Smooth muscle cell (in vitro differentiated cells): ENCODE data around the gene SFT2D1. TPM values are rescaled to one million over a fixed set of nuclear protein-coding genes. Genes with fewer than 3 reads are reported as not detected.

ENCODE experiments used
- DNase-seq: peaks from one replicate; lab custom pipeline; 2025; ENCODE audit not compliant: unreplicated experiment; lab: John Stamatoyannopoulos, UW
- H2AFZ ChIP-seq: fragments of 200-600 bp; sonication (generic); 2 replicates; pipeline ENCODE4 v1.6.0; 2016; ENCODE audit warnings: antibody characterized with exemption, low read depth, mild to moderate bottlenecking
- H3F3A ChIP-seq: fragments of 200-600 bp; sonication (generic); 2 replicates; pipeline ENCODE4 v1.6.0; 2017; ENCODE audit warnings: antibody characterized with exemption, low read depth
- H3K27ac ChIP-seq: fragments of 200-600 bp; sonication (generic); 2 replicates; pipeline ENCODE4 v1.5.1; 2016; ENCODE audit warnings: low read depth, mild to moderate bottlenecking
- H3K27me3 ChIP-seq: fragments of 200-600 bp; sonication (generic); 2 replicates; pipeline ENCODE4 v1.6.1; 2016; ENCODE audit warnings: low read depth, mild to moderate bottlenecking
- H3K36me3 ChIP-seq: fragments of 200-600 bp; sonication (generic); 2 replicates; pipeline ENCODE4 v1.5.1; 2016; ENCODE audit warnings: low read depth
- H3K4me1 ChIP-seq: fragments of 200-600 bp; sonication (generic); 2 replicates; pipeline ENCODE4 v1.5.1; 2016; ENCODE audit warnings: low read depth
- H3K4me2 ChIP-seq: fragments of 200-600 bp; sonication (generic); 2 replicates; pipeline ENCODE4 v1.6.0; 2016; ENCODE audit warnings: mild to moderate bottlenecking
- H3K4me3 ChIP-seq: fragments of 200-600 bp; sonication (generic); 2 replicates; pipeline ENCODE4 v1.5.1; 2016; ENCODE audit warnings: mild to moderate bottlenecking
- H3K79me2 ChIP-seq: fragments of 200-600 bp; sonication (generic); 2 replicates; pipeline ENCODE4 v1.6.0; 2016; ENCODE audit warnings: low read depth, mild to moderate bottlenecking
- H3K9ac ChIP-seq: fragments of 200-600 bp; sonication (generic); 2 replicates; pipeline ENCODE4 v1.6.0; 2016; ENCODE audit warnings: low read depth
- H3K9me3 ChIP-seq: fragments of 200-600 bp; sonication (generic); replicated peaks from 2 replicates; pipeline ENCODE4 v1.5.1; 2016; ENCODE audit warnings: low read depth
- H4K20me1 ChIP-seq: fragments of 200-600 bp; sonication (generic); 2 replicates; pipeline ENCODE4 v1.6.0; 2016; ENCODE audit warnings: low read depth
- WGBS: methylation state at CpG from one replicate; pipeline ENCODE4 v1.1.7; 2016; ENCODE audit warnings: low lambda C conversion rate; 5-methylcytosine and 5-hydroxymethylcytosine counted together
- polyA plus RNA-seq: library from polyadenylated mRNA; unstranded; fragments of >200 nt; fragmentation: Nextera tagmentation; extraction: Ambion mirVana; gene quantifications from 2 replicates; pipeline ENCODE4 v1.2.1, GENCODE V29; 2016
- total RNA-seq: library from RNA; depleted of rRNA; stranded (reverse); fragments of >200 nt; gene quantifications from 2 replicates; pipeline ENCODE4 v1.2.3, GENCODE V29; 2014
- TF ChIP-seq, protein P1 (sequence below): fragments of 200-600 bp; sonication (generic); IDR thresholded peaks from 2 replicates; pipeline ENCODE4 v1.5.1; 2017; ENCODE audit warnings: borderline replicate concordance, mild to moderate bottlenecking, antibody characterized with exemption; ENCODE audit not compliant: insufficient read depth, poor library complexity, severe bottlenecking

Gene SFT2D1
- total and polyA plus RNA-seq, 2 experiments from 2014 or later: 50.3 to 82.3 TPM

DNA sequence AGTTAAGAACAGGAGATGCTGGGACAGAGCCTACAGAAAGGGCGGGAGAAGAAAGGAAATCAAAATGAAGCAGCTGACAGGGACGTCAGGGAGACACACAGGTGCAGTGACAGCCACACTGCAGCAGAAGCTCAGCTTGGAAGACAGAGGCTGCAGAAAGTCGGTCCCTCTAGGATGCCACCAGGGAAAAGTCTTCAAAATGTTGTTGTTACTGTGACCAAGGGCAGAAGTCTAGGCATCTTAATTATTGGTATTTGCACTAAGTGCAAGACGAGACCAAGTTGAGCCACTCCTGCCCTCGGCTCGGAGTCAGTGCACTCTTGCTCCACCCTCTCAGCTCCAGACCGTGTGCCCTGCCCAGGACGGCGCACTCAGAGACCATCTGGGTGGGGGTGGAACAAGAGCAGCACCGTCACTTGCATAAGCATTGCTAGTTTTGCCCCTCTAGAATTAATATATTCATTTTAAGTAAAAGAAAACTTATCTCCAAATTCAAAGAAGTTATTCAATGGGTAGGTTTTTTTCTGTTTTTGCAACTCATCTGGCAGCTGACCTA, 36.7 kb downstream of the SFT2D1 start:
- no peaks in the 10 kb centered on the region for H3K36me3 ChIP-seq
- peaks cover 9% of the 10 kb centered on the region for H3K4me1 ChIP-seq
- no peaks in the 10 kb centered on the region for H3K79me2 ChIP-seq
- 69% methylated on average over 10 of the region's 10 CpGs for WGBS
- no peak overlapping the region for H3K27ac ChIP-seq
- no peaks in the 10 kb centered on the region for H3F3A ChIP-seq
- no peak overlapping the region for H3K9ac ChIP-seq
- H4K20me1 ChIP-seq: no peaks in the 10 kb centered on the region
- H3K4me3 ChIP-seq: no peak overlapping the region
- H3K27me3 ChIP-seq: peaks cover 81% of the 10 kb centered on the region
- no peaks in the 10 kb centered on the region for H3K9me3 ChIP-seq
- DNase-seq: no peak
- TF ChIP-seq, protein P1, sequence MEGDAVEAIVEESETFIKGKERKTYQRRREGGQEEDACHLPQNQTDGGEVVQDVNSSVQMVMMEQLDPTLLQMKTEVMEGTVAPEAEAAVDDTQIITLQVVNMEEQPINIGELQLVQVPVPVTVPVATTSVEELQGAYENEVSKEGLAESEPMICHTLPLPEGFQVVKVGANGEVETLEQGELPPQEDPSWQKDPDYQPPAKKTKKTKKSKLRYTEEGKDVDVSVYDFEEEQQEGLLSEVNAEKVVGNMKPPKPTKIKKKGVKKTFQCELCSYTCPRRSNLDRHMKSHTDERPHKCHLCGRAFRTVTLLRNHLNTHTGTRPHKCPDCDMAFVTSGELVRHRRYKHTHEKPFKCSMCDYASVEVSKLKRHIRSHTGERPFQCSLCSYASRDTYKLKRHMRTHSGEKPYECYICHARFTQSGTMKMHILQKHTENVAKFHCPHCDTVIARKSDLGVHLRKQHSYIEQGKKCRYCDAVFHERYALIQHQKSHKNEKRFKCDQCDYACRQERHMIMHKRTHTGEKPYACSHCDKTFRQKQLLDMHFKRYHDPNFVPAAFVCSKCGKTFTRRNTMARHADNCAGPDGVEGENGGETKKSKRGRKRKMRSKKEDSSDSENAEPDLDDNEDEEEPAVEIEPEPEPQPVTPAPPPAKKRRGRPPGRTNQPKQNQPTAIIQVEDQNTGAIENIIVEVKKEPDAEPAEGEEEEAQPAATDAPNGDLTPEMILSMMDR: no peak
- H3K4me2 ChIP-seq: no peak overlapping the region
- H2AFZ ChIP-seq: no peak overlapping the region

DNA sequence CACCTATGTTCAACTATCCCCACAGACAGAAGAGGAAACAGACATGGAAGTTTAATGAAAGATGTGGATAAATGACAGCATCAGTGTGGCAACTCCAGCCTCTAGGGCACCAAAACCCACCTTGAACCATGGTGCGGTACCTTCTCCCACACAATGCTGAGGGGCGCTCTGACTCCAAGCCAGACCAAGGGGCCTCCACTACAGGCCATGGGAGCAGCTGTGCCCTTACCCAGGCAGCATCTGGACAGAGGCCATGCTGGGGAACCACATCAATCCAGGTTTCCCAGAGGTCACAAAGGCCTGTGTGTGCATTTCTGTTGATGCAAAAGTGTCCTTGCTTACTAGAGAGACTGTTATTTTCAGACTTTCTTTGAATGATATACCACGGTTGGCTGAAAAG, 38.2 kb downstream of the SFT2D1 start:
- Histone ChIP-seq H3K27ac (no peak overlapping the region), H3K9ac (no peak overlapping the region), H2AFZ (no peak overlapping the region), H3K4me3 (no peak overlapping the region), H3K4me2 (no peak overlapping the region), H4K20me1 (no peaks in the 10 kb centered on the region), H3K9me3 (no peaks in the 10 kb centered on the region), H3K27me3 (peaks cover 66% of the 10 kb centered on the region), H3F3A (no peaks in the 10 kb centered on the region), H3K36me3 (no peaks in the 10 kb centered on the region), H3K79me2 (no peaks in the 10 kb centered on the region), H3K4me1 (peaks cover 9% of the 10 kb centered on the region)
- TF ChIP-seq, protein P1: no peak
- DNase-seq: no peak
- WGBS: 73% methylated on average over 3 of the region's 3 CpGs

DNA sequence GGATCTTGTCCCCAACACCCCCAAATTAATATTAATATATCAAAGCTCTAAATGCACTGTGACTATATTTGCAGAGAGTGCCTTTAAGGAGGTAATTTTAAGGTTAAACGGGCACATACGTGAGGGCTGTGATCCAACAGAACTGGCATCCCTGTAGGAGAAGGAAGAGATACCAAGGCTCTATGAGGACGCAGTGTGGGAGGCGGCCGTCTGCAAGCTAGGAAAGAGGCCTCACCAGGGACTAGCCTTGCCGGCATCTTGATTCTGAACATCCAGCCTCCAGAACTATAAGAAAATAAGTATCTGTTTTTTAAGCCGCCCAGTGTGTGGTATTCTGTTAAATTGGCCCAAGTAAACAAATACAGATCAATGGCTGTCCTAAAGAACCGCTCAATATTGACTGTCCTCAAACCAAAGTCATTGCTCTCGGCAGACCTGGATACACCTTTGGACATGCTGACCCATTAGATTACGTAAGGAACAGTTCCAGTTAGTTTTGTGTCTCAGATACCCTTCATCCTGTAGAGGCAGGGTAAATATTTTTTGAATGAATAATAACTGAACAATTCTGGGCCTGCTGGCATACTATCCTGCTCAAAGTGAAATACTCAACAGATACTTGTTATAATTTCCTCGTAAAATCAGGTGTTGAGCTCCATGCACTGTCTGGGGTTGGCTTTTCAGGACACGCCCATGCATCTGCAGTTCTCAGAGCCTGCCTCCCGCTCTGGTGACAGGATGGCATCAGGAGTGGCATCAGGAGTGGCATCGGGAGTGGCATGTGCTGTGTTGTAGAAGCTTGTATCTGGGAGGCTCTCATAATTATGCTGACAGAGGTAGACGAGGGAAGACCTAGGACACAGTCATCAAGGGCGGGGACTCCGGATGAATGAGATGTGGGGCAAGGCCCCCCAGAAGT, 40.5 kb downstream of the SFT2D1 start:
- no peak overlapping the region for H3K9ac ChIP-seq
- no peak overlapping the region for H2AFZ ChIP-seq
- TF ChIP-seq, protein P1: no peak
- no peaks in the 10 kb centered on the region for H4K20me1 ChIP-seq
- no peak for DNase-seq
- whole genome bisulfite sequencing: 89% methylated on average over 17 of the region's 17 CpGs
- no peaks in the 10 kb centered on the region for H3K4me1 ChIP-seq
- H3K36me3 ChIP-seq: no peaks in the 10 kb centered on the region
- H3K27me3 ChIP-seq: peaks cover 44% of the 10 kb centered on the region
- H3K27ac ChIP-seq: no peak overlapping the region
- no peaks in the 10 kb centered on the region for H3K9me3 ChIP-seq
- no peak overlapping the region for H3K4me3 ChIP-seq
- no peak overlapping the region for H3K4me2 ChIP-seq
- H3K79me2 ChIP-seq: no peaks in the 10 kb centered on the region
- H3F3A ChIP-seq: no peaks in the 10 kb centered on the region
